ENCODE data around the gene PTF1A. TPM values are rescaled to one million over a fixed set of nuclear protein-coding genes. Genes with fewer than 3 reads are reported as not detected.

The PTF1A gene
- total and polyA plus RNA-seq, 12 donors, result not detected

DNA sequence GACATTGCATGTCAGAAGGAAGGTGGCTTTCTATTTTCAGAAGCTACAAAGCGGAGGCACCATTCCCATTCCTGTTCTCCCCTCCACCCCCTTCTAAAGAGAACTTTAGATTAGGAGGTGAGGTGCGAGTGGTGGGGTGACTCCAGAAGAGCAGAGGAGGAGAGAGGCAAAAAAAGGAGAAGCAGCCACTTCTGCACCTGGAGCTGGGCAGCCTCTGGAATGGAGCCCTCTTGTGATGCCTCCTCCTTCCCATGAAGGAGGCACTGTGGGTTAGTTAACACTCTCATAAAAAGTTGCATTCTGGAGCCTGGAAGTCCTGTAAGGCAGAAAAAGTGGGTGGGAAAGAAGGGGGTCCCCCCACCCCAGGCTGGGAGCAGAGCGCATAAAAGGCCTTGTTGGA is 4.8 kb downstream of the PTF1A start:
- Histone ChIP-seq H3K4me1 (peaks cover 0 to 21% (median 7%) of the 10 kb centered on the region in 9 donors), H3K9me3 (no peaks in the 10 kb centered on the region), H3K36me3 (no peaks in the 10 kb centered on the region), H3K27me3 (peaks cover 26 to 100% (median 99%) of the 10 kb centered on the region in 7 donors), H3K27ac (no peak overlapping the region), H3K4me3 (no peak overlapping the region)
- no peak for DNase-seq
- 7 to 12% methylated on average over 3 of the region's 3 CpGs for WGBS, 2 donors
- TF ChIP-seq, protein P1, sequence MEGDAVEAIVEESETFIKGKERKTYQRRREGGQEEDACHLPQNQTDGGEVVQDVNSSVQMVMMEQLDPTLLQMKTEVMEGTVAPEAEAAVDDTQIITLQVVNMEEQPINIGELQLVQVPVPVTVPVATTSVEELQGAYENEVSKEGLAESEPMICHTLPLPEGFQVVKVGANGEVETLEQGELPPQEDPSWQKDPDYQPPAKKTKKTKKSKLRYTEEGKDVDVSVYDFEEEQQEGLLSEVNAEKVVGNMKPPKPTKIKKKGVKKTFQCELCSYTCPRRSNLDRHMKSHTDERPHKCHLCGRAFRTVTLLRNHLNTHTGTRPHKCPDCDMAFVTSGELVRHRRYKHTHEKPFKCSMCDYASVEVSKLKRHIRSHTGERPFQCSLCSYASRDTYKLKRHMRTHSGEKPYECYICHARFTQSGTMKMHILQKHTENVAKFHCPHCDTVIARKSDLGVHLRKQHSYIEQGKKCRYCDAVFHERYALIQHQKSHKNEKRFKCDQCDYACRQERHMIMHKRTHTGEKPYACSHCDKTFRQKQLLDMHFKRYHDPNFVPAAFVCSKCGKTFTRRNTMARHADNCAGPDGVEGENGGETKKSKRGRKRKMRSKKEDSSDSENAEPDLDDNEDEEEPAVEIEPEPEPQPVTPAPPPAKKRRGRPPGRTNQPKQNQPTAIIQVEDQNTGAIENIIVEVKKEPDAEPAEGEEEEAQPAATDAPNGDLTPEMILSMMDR (IDR thresholded peaks at IDR 0.05), result no peak
- intact Hi-C loops (cut with DNase I), result loop anchor here in 1 of 10 donors (2.0 kb wide), 1 partner anchor 54 kb away; no protein-coding TSS in a partner anchor
- ATAC-seq, result no peak

DNA sequence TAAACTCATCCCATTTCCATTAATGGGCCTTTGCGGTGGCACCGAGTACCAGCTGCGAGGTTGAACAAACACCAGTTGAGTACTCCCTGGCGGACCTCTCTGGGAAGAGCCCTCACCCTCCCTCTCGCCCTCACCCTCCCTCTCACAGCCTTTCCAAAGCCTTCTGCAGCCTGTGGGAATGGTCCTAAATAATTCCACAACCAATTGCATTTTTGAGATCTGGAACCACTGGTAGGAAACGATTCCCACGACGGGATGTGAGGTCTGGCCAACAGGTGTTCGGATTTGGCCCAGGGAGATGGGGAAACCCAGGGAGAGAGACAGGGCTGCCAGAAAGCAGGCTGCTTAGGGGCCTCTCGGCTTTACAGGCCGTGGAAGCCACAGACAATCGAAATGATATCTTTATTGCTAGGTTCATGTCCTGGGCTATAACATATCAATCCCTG is 5.3 kb downstream of the PTF1A start:
- no peak overlapping the region for H3K27ac ChIP-seq
- H3K27me3 ChIP-seq, result peaks cover 21 to 100% (median 99%) of the 10 kb centered on the region in 7 donors
- H3K9me3 ChIP-seq, result no peaks in the 10 kb centered on the region
- TF ChIP-seq, protein P1 (IDR thresholded peaks at IDR 0.05), result no peak
- ATAC-seq (no peak), DNase-seq (no peak)
- 4 to 5% methylated on average over 12 of the region's 12 CpGs for WGBS, 2 donors
- no peak overlapping the region for H3K4me3 ChIP-seq
- peaks cover 0 to 21% (median 7%) of the 10 kb centered on the region in 9 donors for H3K4me1 ChIP-seq
- H3K36me3 ChIP-seq, result no peaks in the 10 kb centered on the region
- intact Hi-C loops (cut with DNase I), result loop anchor here in 1 of 10 donors (2.0 kb wide), 1 partner anchor 53 kb away; no protein-coding TSS in a partner anchor

DNA sequence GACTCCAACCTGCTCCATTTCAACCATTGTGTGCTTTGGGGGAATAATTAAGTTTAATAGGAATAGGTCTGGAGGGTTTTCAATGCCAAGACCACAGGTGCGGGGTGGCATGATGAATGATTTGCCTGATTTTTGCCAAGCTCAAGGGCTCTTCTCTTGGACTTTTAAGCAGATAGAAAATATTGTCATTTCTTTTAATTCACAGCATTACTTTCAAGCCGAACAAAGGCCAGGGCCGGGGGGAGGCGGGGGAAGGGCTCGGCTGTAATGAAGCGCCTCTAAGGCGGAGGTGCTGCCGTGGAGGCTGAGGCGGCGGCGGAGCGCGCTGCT is 6.5 kb downstream of the PTF1A start:
- intact Hi-C loops (cut with DNase I), result no loop called here
- H3K4me1 ChIP-seq, result peaks cover 0 to 21% (median 7%) of the 10 kb centered on the region in 9 donors
- H3K36me3 ChIP-seq, result no peaks in the 10 kb centered on the region
- no peaks in the 10 kb centered on the region for H3K9me3 ChIP-seq
- peak overlapping the region in 1 of 10 donors; percentile 17 for H3K4me3 ChIP-seq
- WGBS, 2 donors, result 1% methylated on average over 13 of the region's 13 CpGs
- DNase-seq (no peak), ATAC-seq (no peak)
- H3K27ac ChIP-seq, result no peak overlapping the region
- H3K27me3 ChIP-seq, result peaks cover 10 to 100% (median 100%) of the 10 kb centered on the region in 7 donors
- TF ChIP-seq, protein P1 (IDR thresholded peaks at IDR 0.05), result no peak

DNA sequence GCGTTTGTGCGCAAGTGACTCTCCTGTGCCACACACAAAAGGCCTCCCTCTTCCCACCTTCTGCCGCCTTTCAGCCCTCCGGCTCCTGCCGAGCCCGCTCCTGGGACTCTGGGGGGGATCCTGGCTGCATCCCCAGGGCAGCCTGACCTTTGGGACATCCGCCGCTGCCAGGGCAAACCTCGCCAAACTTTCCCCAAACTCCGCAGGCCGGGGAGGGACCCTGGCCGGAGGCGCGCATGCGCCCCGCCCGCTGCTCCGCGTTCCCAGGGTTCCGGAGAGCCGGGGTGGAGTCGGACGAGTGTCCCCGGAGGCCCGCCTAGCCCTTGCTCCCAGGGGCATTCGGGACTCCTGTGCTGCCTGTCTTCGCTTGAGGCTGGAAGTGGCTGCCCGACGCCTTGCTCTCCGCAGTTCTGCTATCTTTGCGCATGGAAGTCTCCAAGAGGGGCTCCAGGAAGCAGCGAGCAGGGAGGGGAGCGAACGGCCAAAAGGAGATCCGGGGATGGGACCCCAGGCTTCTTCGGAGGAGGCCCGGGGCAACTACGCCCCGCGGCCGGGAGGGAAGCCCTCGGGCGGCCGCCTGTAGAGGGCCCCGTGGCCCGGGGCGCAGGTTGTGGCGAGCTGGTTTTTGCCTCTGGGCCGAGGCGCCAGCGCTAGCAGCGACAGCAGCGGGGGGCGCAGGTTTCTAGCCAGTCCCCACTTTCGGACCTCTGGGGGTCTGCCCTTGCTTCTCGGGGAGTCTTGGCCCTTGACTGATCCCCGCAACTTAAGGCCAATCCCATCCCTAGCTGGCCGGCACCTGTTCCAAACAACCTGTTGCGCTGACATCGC is 7.0 kb downstream of the PTF1A start:
- Histone ChIP-seq H3K9me3 (no peaks in the 10 kb centered on the region), H3K4me1 (peaks cover 0 to 21% (median 7%) of the 10 kb centered on the region in 9 donors), H3K27me3 (peaks cover 10 to 100% (median 100%) of the 10 kb centered on the region in 7 donors), H3K36me3 (no peaks in the 10 kb centered on the region), H3K4me3 (peak overlapping the region in 2 of 10 donors; percentile 17 to 22), H3K27ac (no peak overlapping the region)
- TF ChIP-seq, protein P1 (IDR thresholded peaks at IDR 0.05), result no peak
- DNase-seq, result no peak
- WGBS, 2 donors, result 1% methylated on average over 60 of the region's 60 CpGs
- intact Hi-C loops (cut with DNase I), result no loop called here
- ATAC-seq, result no peak

Data from heart right ventricle (tissue), 16 donors.